ENCODE measurements around the gene MKNK2.

Gene MKNK2

DNA sequence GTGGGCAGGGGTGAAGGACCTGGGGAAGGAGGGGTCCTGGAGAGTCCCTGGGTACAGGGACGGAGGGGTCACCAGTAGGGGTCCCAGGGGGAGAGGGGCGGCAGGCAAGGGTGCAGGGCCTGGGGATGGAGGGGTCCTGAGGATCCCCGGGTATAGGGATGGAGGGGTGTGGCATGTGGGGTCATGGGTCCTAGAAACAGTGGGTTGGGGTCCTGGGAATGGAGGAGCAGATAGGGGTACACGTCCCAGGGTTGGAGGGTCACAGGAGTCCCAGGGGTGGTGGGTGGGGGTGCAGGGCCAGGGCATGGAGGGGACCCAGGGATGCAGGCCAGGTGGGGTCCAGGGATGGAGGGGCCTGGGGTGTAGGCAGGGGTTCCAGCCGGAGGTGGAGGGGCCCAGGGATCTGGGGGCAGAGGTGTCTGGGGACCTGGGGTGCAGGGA is 36.9 kb downstream of the MKNK2 start:
- in situ Hi-C loops (cut with MboI; ENCODE audit: low sequenced_read_pairs, unreplicated experiment): no loop called here
- DNase-seq (ENCODE audit: low spot score): no peak
- TF ChIP-seq, protein P1, sequence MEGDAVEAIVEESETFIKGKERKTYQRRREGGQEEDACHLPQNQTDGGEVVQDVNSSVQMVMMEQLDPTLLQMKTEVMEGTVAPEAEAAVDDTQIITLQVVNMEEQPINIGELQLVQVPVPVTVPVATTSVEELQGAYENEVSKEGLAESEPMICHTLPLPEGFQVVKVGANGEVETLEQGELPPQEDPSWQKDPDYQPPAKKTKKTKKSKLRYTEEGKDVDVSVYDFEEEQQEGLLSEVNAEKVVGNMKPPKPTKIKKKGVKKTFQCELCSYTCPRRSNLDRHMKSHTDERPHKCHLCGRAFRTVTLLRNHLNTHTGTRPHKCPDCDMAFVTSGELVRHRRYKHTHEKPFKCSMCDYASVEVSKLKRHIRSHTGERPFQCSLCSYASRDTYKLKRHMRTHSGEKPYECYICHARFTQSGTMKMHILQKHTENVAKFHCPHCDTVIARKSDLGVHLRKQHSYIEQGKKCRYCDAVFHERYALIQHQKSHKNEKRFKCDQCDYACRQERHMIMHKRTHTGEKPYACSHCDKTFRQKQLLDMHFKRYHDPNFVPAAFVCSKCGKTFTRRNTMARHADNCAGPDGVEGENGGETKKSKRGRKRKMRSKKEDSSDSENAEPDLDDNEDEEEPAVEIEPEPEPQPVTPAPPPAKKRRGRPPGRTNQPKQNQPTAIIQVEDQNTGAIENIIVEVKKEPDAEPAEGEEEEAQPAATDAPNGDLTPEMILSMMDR (IDR thresholded peaks at IDR 0.05; ENCODE audit: borderline replicate concordance, control extremely low read depth, extremely low read depth, insufficient read depth, missing control alignments): no peak

DNA sequence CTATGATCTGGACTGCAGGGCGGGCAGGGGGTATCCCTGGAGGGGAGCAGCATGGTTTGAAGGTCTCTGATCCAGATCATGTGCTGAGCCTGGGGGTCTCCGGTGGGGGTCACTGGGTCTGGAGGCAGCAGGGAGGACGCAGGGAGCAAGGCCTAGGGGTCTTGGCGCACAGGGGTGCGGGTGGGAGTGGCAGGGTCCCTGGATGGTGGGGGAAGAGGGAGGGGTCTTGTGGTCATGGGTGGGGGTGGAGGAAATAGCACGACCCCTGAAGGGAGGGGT is 37.4 kb downstream of the MKNK2 start:
- in situ Hi-C loops (cut with MboI; ENCODE audit: low sequenced_read_pairs, unreplicated experiment): no loop called here
- TF ChIP-seq, protein P1 (IDR thresholded peaks at IDR 0.05; ENCODE audit: borderline replicate concordance, control extremely low read depth, extremely low read depth, insufficient read depth, missing control alignments): no peak
- DNase-seq (ENCODE audit: low spot score): no peak

GRCh38 chr19:2012941-2013682 is 37.9 kb downstream of the MKNK2 start:
- DNase-seq (ENCODE audit: low spot score): peak; percentile 30
- in situ Hi-C loops (cut with MboI; ENCODE audit: low sequenced_read_pairs, unreplicated experiment): no loop called here
- TF ChIP-seq, protein P1 (IDR thresholded peaks at IDR 0.05; ENCODE audit: borderline replicate concordance, control extremely low read depth, extremely low read depth, insufficient read depth, missing control alignments): no peak

- TF ChIP-seq, protein P1 (IDR thresholded peaks at IDR 0.05; ENCODE audit: borderline replicate concordance, control extremely low read depth, extremely low read depth, insufficient read depth, missing control alignments): no peak
- in situ Hi-C loops (cut with MboI; ENCODE audit: low sequenced_read_pairs, unreplicated experiment): no loop called here
- DNase-seq (ENCODE audit: low spot score): no peak
These were observed 39.9 kb downstream of the MKNK2 start for GRCh38 chr19:2011169-2011568.

- DNase-seq (ENCODE audit: low spot score): no peak
- TF ChIP-seq, protein P1 (IDR thresholded peaks at IDR 0.05; ENCODE audit: borderline replicate concordance, control extremely low read depth, extremely low read depth, insufficient read depth, missing control alignments): no peak
- in situ Hi-C loops (cut with MboI; ENCODE audit: low sequenced_read_pairs, unreplicated experiment): no loop called here
These were observed 40.8 kb downstream of the MKNK2 start for GRCh38 chr19:2010135-2010668.

DNA sequence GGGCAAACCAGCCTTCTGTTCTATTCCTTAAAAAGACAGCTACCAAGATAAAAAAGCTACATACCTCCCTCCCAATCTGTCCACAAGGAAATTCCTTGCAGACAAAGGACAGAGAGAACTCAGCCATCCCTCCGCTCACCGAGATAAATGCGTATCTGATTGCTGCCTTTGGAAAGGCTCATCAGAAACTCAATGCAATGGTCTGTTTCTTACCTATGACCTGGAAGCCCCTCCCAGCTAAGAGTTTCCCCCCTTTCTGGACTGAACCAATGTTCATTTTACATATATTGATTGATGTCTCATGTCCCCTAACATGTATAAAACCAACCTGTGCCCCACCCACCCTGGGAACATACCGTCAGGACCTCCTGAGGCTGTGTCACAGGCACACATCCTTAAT is 47.2 kb downstream of the MKNK2 start:
- TF ChIP-seq, protein P1 (IDR thresholded peaks at IDR 0.05; ENCODE audit: borderline replicate concordance, control extremely low read depth, extremely low read depth, insufficient read depth, missing control alignments): no peak
- in situ Hi-C loops (cut with MboI; ENCODE audit: low sequenced_read_pairs, unreplicated experiment): no loop called here
- no peak for DNase-seq (ENCODE audit: low spot score)
